SH-SY5Y (cell line): Measurements from ENCODE around the gene IDH1.

ENCODE experiments used
- GATA2 ChIP-seq: IDR thresholded peaks from 2 replicates; pipeline ENCODE4 v1.6.1; 2011; ENCODE audit warnings: mild to moderate bottlenecking, low read depth, low read length
- GATA3 ChIP-seq: IDR thresholded peaks from 2 replicates; pipeline ENCODE4 v1.6.1; 2011; ENCODE audit warnings: low read depth, mild to moderate bottlenecking, low read length, moderate library complexity

DNA sequence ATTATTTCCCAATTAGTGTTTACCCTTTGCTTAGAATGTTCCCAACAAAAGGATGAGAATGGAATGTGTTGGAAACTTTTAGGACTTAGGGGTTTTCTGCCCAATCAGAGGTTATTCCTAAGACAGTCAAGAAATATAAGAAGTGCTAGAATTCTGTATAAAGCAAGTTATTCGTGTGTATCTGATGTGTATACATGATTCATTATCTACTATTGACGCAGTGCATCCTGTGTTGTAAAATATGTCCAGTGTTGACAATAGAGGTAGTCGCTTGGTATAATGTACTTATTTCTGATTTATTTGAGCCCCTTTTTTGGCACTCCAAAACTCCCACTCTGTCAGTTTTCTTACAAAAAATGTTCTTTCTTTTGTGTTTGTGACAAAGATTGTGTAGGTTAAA is 12.1 kb upstream of the IDH1 start:
- TF ChIP-seq GATA2 (no peak), GATA3 (no peak)
